H9 (cell line): ENCODE measurements around the gene CYFIP1. TPM values are rescaled to one million over a fixed set of nuclear protein-coding genes. Genes with fewer than 3 reads are reported as not detected.

Experiments
- DNase-seq: peaks from one replicate; pipeline ENCODE4 v3.0.0-alpha.2; 2017
- H2AFZ ChIP-seq: one replicate; pipeline ENCODE4 v1.6.1; 2013; ENCODE audit warnings: mild to moderate bottlenecking, low read length, control low read depth, moderate library complexity
- H2AK5ac ChIP-seq: 2 replicates; pipeline ENCODE4 v1.6.1; 2013; ENCODE audit warnings: low read length, control low read depth, mixed read lengths; ENCODE audit not compliant: insufficient read length
- H2BK120ac ChIP-seq: one replicate; pipeline ENCODE4 v1.6.1; 2013; ENCODE audit warnings: low read depth, mild to moderate bottlenecking, low read length, control low read depth, inconsistent platforms; ENCODE audit not compliant: poor library complexity, severe bottlenecking
- H2BK12ac ChIP-seq: 2 replicates; pipeline ENCODE4 v1.6.1; 2013; ENCODE audit warnings: low read length, control low read depth, mixed read lengths, low read depth; ENCODE audit not compliant: insufficient read length
- H2BK15ac ChIP-seq: 2 replicates; pipeline ENCODE4 v1.6.1; 2013; ENCODE audit warnings: low read depth, low read length, control low read depth
- H2BK20ac ChIP-seq: one replicate; pipeline ENCODE4 v1.6.1; 2013; ENCODE audit warnings: low read depth, mild to moderate bottlenecking, low read length, control low read depth, inconsistent platforms; ENCODE audit not compliant: poor library complexity, severe bottlenecking
- H2BK5ac ChIP-seq: 2 replicates; pipeline ENCODE4 v1.6.1; 2013; ENCODE audit warnings: low read length, control low read depth, mixed read lengths; ENCODE audit not compliant: insufficient read length
- H3K14ac ChIP-seq: 2 replicates; pipeline ENCODE4 v1.6.1; 2013; ENCODE audit warnings: low read length, control low read depth; ENCODE audit not compliant: insufficient read depth
- H3K18ac ChIP-seq: 2 replicates; pipeline ENCODE4 v1.6.1; 2013; ENCODE audit warnings: low read depth, mild to moderate bottlenecking, mixed read lengths, low read length, control low read depth; ENCODE audit not compliant: insufficient read length
- H3K23ac ChIP-seq: 2 replicates; pipeline ENCODE4 v1.6.1; 2013; ENCODE audit warnings: low read length, control low read depth, mixed read lengths, low read depth; ENCODE audit not compliant: insufficient read length
- H3K23me2 ChIP-seq: 2 replicates; pipeline ENCODE4 v1.6.1; 2013; ENCODE audit warnings: low read depth, mild to moderate bottlenecking, mixed read lengths, low read length, control low read depth; ENCODE audit not compliant: insufficient read length, poor library complexity, severe bottlenecking
- H3K27ac ChIP-seq: 2 replicates; pipeline ENCODE4 v1.5.1; 2013; ENCODE audit warnings: low read length, control low read depth, mixed read lengths, low read depth; ENCODE audit not compliant: insufficient read length
- H3K27me3 ChIP-seq: 2 replicates; pipeline ENCODE4 v1.6.1; 2013; ENCODE audit warnings: low read length, control low read depth, inconsistent platforms; ENCODE audit not compliant: insufficient read depth
- H3K4ac ChIP-seq: 2 replicates; pipeline ENCODE4 v1.6.1; 2013; ENCODE audit warnings: low read depth, mild to moderate bottlenecking, control low read depth, inconsistent platforms, low read length, moderate library complexity
- H3K4me1 ChIP-seq: 2 replicates; pipeline ENCODE4 v1.6.1; 2013; ENCODE audit warnings: low read length, control low read depth, inconsistent platforms; ENCODE audit not compliant: insufficient read depth
- H3K4me2 ChIP-seq: 2 replicates; pipeline ENCODE4 v1.6.1; 2013; ENCODE audit warnings: low read length, control low read depth, mixed read lengths; ENCODE audit not compliant: insufficient read length, insufficient read depth
- H3K56ac ChIP-seq: 2 replicates; pipeline ENCODE4 v1.6.1; 2013; ENCODE audit warnings: low read depth, mild to moderate bottlenecking, mixed read lengths, low read length, control low read depth; ENCODE audit not compliant: insufficient read length
- H3K79me1 ChIP-seq: 2 replicates; pipeline ENCODE4 v1.6.1; 2013; ENCODE audit warnings: low read depth, mild to moderate bottlenecking, moderate library complexity, low read length, control low read depth, inconsistent platforms; ENCODE audit not compliant: insufficient read depth, poor library complexity, severe bottlenecking
- H3K79me2 ChIP-seq: 2 replicates; pipeline ENCODE4 v1.6.1; 2013; ENCODE audit warnings: low read length, control low read depth, inconsistent platforms; ENCODE audit not compliant: insufficient read depth
- H3K9ac ChIP-seq: 2 replicates; pipeline ENCODE4 v1.6.1; 2013; ENCODE audit warnings: low read length, control low read depth, mixed read lengths; ENCODE audit not compliant: insufficient read length; ENCODE audit errors: extremely low read depth
- H3K9me3 ChIP-seq: one replicate; pipeline ENCODE4 v1.6.1; 2013; ENCODE audit warnings: low read depth, low read length, inconsistent platforms; ENCODE audit not compliant: control insufficient read depth
- H3T11ph ChIP-seq: one replicate; pipeline ENCODE4 v1.6.1; 2013; ENCODE audit warnings: mild to moderate bottlenecking, low read length, control low read depth, inconsistent platforms
- H4K20me1 ChIP-seq: one replicate; pipeline ENCODE4 v1.6.1; 2013; ENCODE audit not compliant: control insufficient read depth, insufficient read length, insufficient read depth
- H4K5ac ChIP-seq: 2 replicates; pipeline ENCODE4 v1.6.1; 2013; ENCODE audit warnings: low read depth, mild to moderate bottlenecking, mixed read lengths, low read length, control low read depth; ENCODE audit not compliant: insufficient read length
- H4K8ac ChIP-seq: replicated peaks from 2 replicates; pipeline ENCODE4 v1.6.1; 2013; ENCODE audit warnings: low read length, control low read depth, mixed read lengths, low read depth; ENCODE audit not compliant: insufficient read length
- H4K91ac ChIP-seq: 2 replicates; pipeline ENCODE4 v1.6.1; 2013; ENCODE audit warnings: low read depth, mild to moderate bottlenecking, moderate library complexity, mixed read lengths, low read length, control low read depth; ENCODE audit not compliant: insufficient read length
- H3K27ac Mint-ChIP-seq, 3 experiments: 2 replicates in 2 of 3; 3 replicates in 1 of 3; pipeline ENCODE4 v1.8.0; 2020 to 2021; ENCODE audit warnings: mixed read lengths in 3 of 3, mild to moderate bottlenecking in 1 of 3, moderate library complexity in 1 of 3
- H3K27me3 Mint-ChIP-seq: 2 replicates; pipeline ENCODE4 v1.8.0; 2021; ENCODE audit warnings: low read depth, mild to moderate bottlenecking, moderate library complexity, mixed read lengths
- H3K36me3 Mint-ChIP-seq, 3 experiments: 2 replicates in 2 of 3; 3 replicates in 1 of 3; pipeline ENCODE4 v1.8.0; 2020 to 2021; ENCODE audit warnings: low read depth in 3 of 3, mixed read lengths in 3 of 3; ENCODE audit not compliant: insufficient read depth in 1 of 3
- H3K4me1 Mint-ChIP-seq, 2 experiments: 2 replicates each; pipeline ENCODE4 v1.8.0; 2020; ENCODE audit warnings: mixed read lengths in 2 of 2
- H3K4me3 Mint-ChIP-seq, 2 experiments: 2 replicates in 1 of 2; 3 replicates in 1 of 2; pipeline ENCODE4 v1.8.0; 2020 to 2021; ENCODE audit warnings: mild to moderate bottlenecking in 2 of 2, mixed read lengths in 2 of 2, moderate library complexity in 1 of 2
- H3K9me3 Mint-ChIP-seq, 2 experiments: 2 replicates in 1 of 2; 3 replicates in 1 of 2; pipeline ENCODE4 v1.8.0; 2020; ENCODE audit warnings: mild to moderate bottlenecking in 2 of 2, mixed read lengths in 2 of 2, moderate library complexity in 1 of 2
- CTCF ChIP-seq: fragments of 200-600 bp; sonication (generic); conservative IDR thresholded peaks from 3 replicates; pipeline ENCODE4 v1.8.0; 2021; ENCODE audit warnings: antibody characterized with exemption, mild to moderate bottlenecking
- WGBS: extraction: QIAGEN DNeasy Blood & Tissue Kit; methylation state at CpG from one replicate; pipeline ENCODE4 v1.1.7; 2013; ENCODE audit warnings: missing lambda C conversion rate, low lambda C conversion rate, mixed read lengths; ENCODE audit not compliant: insufficient read length; ENCODE audit errors: extremely low coverage; 5-methylcytosine and 5-hydroxymethylcytosine counted together
- total RNA-seq: library from RNA; stranded (reverse); gene quantifications from 2 replicates; pipeline ENCODE4 v1.2.1, GENCODE V29; 2021

The CYFIP1 gene
- total RNA-seq, 1 experiment from 2014 or later, result 71.2 TPM

- Histone ChIP-seq H3K79me2 (no peaks in the 10 kb centered on the region), H3T11ph (no peak overlapping the region), H2BK20ac (no peak overlapping the region), H3K14ac (no peak overlapping the region), H2BK12ac (no peak overlapping the region), H2BK15ac (no peak overlapping the region), H3K4me2 (no peak overlapping the region), H4K20me1 (no peaks in the 10 kb centered on the region), H3K23me2 (no peaks in the 10 kb centered on the region), H4K8ac (no peak overlapping the region), H3K23ac (no peak overlapping the region), H2AFZ (no peak overlapping the region), H3K9ac (no peak overlapping the region), H3K4ac (no peak overlapping the region), H3K18ac (no peak overlapping the region), H3K9me3 (no peaks in the 10 kb centered on the region), H3K27ac (no peak overlapping the region), H2BK5ac (no peak overlapping the region), H3K79me1 (no peaks in the 10 kb centered on the region), H3K27me3 (no peaks in the 10 kb centered on the region), H2AK5ac (no peak overlapping the region), H2BK120ac (no peak overlapping the region), H4K5ac (no peak overlapping the region), H3K4me1 (no peaks in the 10 kb centered on the region), H3K56ac (no peak overlapping the region), H4K91ac (no peak overlapping the region)
- no CpG with 5 or more reads among the region's 17 CpGs for WGBS
- Mint-ChIP-seq H3K9me3 (no peaks in the 10 kb centered on the region), H3K4me1 (no peaks in the 10 kb centered on the region), H3K4me3 (no peak overlapping the region), H3K27ac (no peak overlapping the region), H3K36me3 (peaks cover 0 to 21% (median 8%) of the 10 kb centered on the region in 3 experiments; a peak in 4 of 7 replicates), H3K27me3 (no peaks in the 10 kb centered on the region)
- DNase-seq, result no peak
- TF ChIP-seq CTCF, result no peak
These were observed 54.3 kb downstream of the CYFIP1 start for GRCh38 chr15:22925875-22926274.
